K562 (cell line): ENCODE data around the gene GNAT2. TPM values are rescaled to one million over a fixed set of nuclear protein-coding genes. Genes with fewer than 3 reads are reported as not detected.

Experiments used
- ATAC-seq: fragments of 200-7000 bp; cut with Tn5 transposase; 3 replicates; pipeline ENCODE4 v1.9.1; 2020; ENCODE audit warnings: moderate library complexity
- BruUV-seq: library from RNA; stranded (reverse); fragments of 400-500 nt; replicated peaks from 2 replicates; lab custom pipeline; 2021; lab: Mats Ljungman, UMichigan
- CTCF ChIA-PET: fragments of 300-600 bp; formaldehyde crosslinking; extraction: SDS; loops from one replicate; lab custom pipeline; 2021; ENCODE audit warnings: low intra/inter-chr PET ratio; lab: Yijun Ruan, JAX
- POLR2A ChIA-PET: fragments of 300-600, 350-650 bp; sonication (Branson Sonifier 250); formaldehyde crosslinking; extraction: SDS; loops from one replicate; lab custom pipeline; 2021; ENCODE audit warnings: antibody characterized with exemption, inconsistent platforms; lab: Yijun Ruan, JAX
- DNase-seq, 4 experiments: peaks; one replicate each; pipeline versions ENCODE4 v3.0.0 to v3.0.0-alpha.2; 2011 to 2018; ENCODE audit warnings: low spot score in 3 of 4, mixed read lengths in 3 of 4; ENCODE audit errors: extremely low read depth in 1 of 4
- FAIRE-seq: peaks from 2 replicates; lab custom pipeline; 2011; peaks lifted over from hg19 to GRCh38; lab: Jason Lieb, UNC
- H2AFZ ChIP-seq: 2 replicates; pipeline ENCODE4 v1.6.0; 2011; ENCODE audit warnings: low read depth, low read length, control low read depth, inconsistent platforms
- H3K27ac ChIP-seq: fragments of 200-600 bp; 3 replicates; pipeline ENCODE4 v1.8.0; 2011; ENCODE audit warnings: low read depth, mild to moderate bottlenecking, control low read depth, inconsistent platforms, low read length, moderate library complexity, mixed read lengths; ENCODE audit errors: extremely low read depth
- H3K27me3 ChIP-seq, 2 experiments: fragments of 300-600 bp in 1 of 2; 2 replicates in 1 of 2; 3 replicates in 1 of 2; pipeline versions ENCODE4 v1.6.0 to v1.8.0; 2011; ENCODE audit warnings: inconsistent platforms in 2 of 2, low read length in 2 of 2, mild to moderate bottlenecking in 1 of 2, mixed read lengths in 1 of 2, moderate library complexity in 1 of 2; ENCODE audit not compliant: control insufficient read depth in 2 of 2, insufficient read depth in 2 of 2
- H3K36me3 ChIP-seq: fragments of 300-600 bp; 3 replicates; pipeline ENCODE4 v1.8.0; 2011; ENCODE audit warnings: mild to moderate bottlenecking, low read length, inconsistent platforms; ENCODE audit not compliant: control insufficient read depth, insufficient read depth
- H3K4me1 ChIP-seq, 2 experiments: fragments of 200-600 bp in 1 of 2; replicated peaks in 1 of 2; 2 replicates in 1 of 2; 3 replicates in 1 of 2; pipeline versions ENCODE4 v1.5.1 to v1.8.0; 2011; ENCODE audit warnings: inconsistent platforms in 2 of 2, low read length in 2 of 2, mild to moderate bottlenecking in 1 of 2, mixed read lengths in 1 of 2, moderate library complexity in 1 of 2; ENCODE audit not compliant: control insufficient read depth in 2 of 2, insufficient read depth in 2 of 2
- H3K4me2 ChIP-seq: 2 replicates; pipeline ENCODE4 v1.6.1; 2011; ENCODE audit warnings: low read length, control low read depth, inconsistent platforms, mixed read lengths; ENCODE audit not compliant: insufficient read depth
- H3K4me3 ChIP-seq: fragments of 200-600 bp; sonication (generic), shearing (Covaris generic); 2 replicates; pipeline ENCODE4 v1.5.1; 2016; ENCODE audit warnings: control low read depth, inconsistent platforms
- H3K79me2 ChIP-seq: fragments of 200-600 bp; 3 replicates; pipeline ENCODE4 v1.8.0; 2011; ENCODE audit warnings: low read length, inconsistent platforms; ENCODE audit not compliant: control insufficient read depth, insufficient read depth
- H3K9ac ChIP-seq, 2 experiments: 2 replicates each; pipeline versions ENCODE4 v1.6.0 to v1.6.1; 2011; ENCODE audit warnings: low read depth in 2 of 2, low read length in 2 of 2, control low read depth in 1 of 2, inconsistent platforms in 1 of 2, mild to moderate bottlenecking in 1 of 2, mixed read lengths in 1 of 2; ENCODE audit not compliant: insufficient read depth in 1 of 2
- H3K9me1 ChIP-seq: one replicate; pipeline ENCODE4 v1.6.0; 2011; ENCODE audit warnings: inconsistent platforms, mild to moderate bottlenecking, low read length, moderate library complexity; ENCODE audit not compliant: control insufficient read depth, insufficient read depth
- H3K9me3 ChIP-seq: replicated peaks from 2 replicates; pipeline ENCODE4 v1.5.1; 2011; ENCODE audit warnings: low read depth, low read length, inconsistent platforms; ENCODE audit not compliant: control insufficient read depth, insufficient read depth
- H4K20me1 ChIP-seq: replicated peaks from 2 replicates; pipeline ENCODE4 v1.6.1; 2011; ENCODE audit warnings: low read length, inconsistent platforms, mixed read lengths; ENCODE audit not compliant: control insufficient read depth, insufficient read depth
- GTF2A2 ChIP-seq: IDR thresholded peaks from 2 replicates; pipeline ENCODE4 v1.6.1; 2016; ENCODE audit warnings: mild to moderate bottlenecking, missing genetic modification characterization, missing compliant biosample characterization
- HNRNPLL ChIP-seq: fragments of 200-400 bp; formaldehyde crosslinking; IDR thresholded peaks from 2 replicates; pipeline ENCODE4 v1.6.1; 2017; ENCODE audit warnings: low read length, low read depth, mild to moderate bottlenecking; ENCODE audit not compliant: poor library complexity, severe bottlenecking
- KLF6 ChIP-seq: fragments of 250-450 bp; sonication (Bioruptor Pico); IDR thresholded peaks from 2 replicates; pipeline ENCODE4 v1.4.0; 2020; ENCODE audit warnings: mild to moderate bottlenecking, moderate library complexity, borderline replicate concordance
- PBX2 ChIP-seq, 2 experiments: IDR thresholded peaks in 1 of 2; conservative IDR thresholded peaks in 1 of 2; 2 replicates each; pipeline ENCODE4 v1.6.1; 2016; ENCODE audit warnings: low read depth in 2 of 2, mild to moderate bottlenecking in 1 of 2, missing compliant biosample characterization in 1 of 2, missing genetic modification characterization in 1 of 2, moderate library complexity in 1 of 2
- PML ChIP-seq: IDR thresholded peaks from 2 replicates; pipeline ENCODE4 v1.6.1; 2012; ENCODE audit warnings: low read length, inconsistent platforms
- ZNF184 ChIP-seq: sonication (generic); formaldehyde crosslinking; IDR thresholded peaks from 2 replicates; pipeline ENCODE4 v1.5.0; 2020; ENCODE audit warnings: missing genetic modification reagents
- ZNF280B ChIP-seq: fragments of 250-450 bp; sonication (Bioruptor Pico); IDR thresholded peaks from 2 replicates; pipeline ENCODE4 v1.5.1; 2021; ENCODE audit warnings: mild to moderate bottlenecking
- ZNF766 ChIP-seq: fragments of 200-800 bp; sonication (Bioruptor generic); conservative IDR thresholded peaks from 2 replicates; pipeline ENCODE4 v1.6.1; 2016; ENCODE audit warnings: missing genetic modification characterization, missing compliant biosample characterization
- WGBS: fragments of 100-300 bp; shearing (Covaris generic); methylation state at CpG from one replicate; pipeline ENCODE4 v1.1.6; 2016; ENCODE audit warnings: low coverage, mixed read lengths; ENCODE audit not compliant: insufficient coverage; ENCODE audit errors: missing lambda C conversion rate; 5-methylcytosine and 5-hydroxymethylcytosine counted together
- in situ Hi-C: fragments of 300-500 bp; cut with MboI; formaldehyde crosslinking; loops from 4 replicates; pipeline ENCODE4 v1.15.0; 2018; ENCODE audit warnings: inconsistent platforms, mixed read lengths
- intact Hi-C: fragments of 100-400 bp; cut with micrococcal nuclease; formaldehyde crosslinking; loops from 2 replicates; pipeline ENCODE4 v1.14.2; 2022
- polyA plus RNA-seq, 8 experiments: library from polyadenylated mRNA; depleted of rRNA in 4 of 8; stranded (reverse) in 5 of 8; unstranded in 3 of 8; fragments of >200 nt; fragmentation: Nextera tagmentation in 2 of 8; fragmentation: Illumina TruSeq in 1 of 8; extraction: Ambion mirVana in 2 of 8; extraction: Trizol in 1 of 8; gene quantifications; 2 replicates each; pipeline versions ENCODE4 v1.2.1 to v1.2.3, GENCODE V29; 2011 to 2014; ENCODE audit warnings: inconsistent platforms in 1 of 8, missing spikeins in 1 of 8
- total RNA-seq, 7 experiments: library from RNA; depleted of rRNA in 6 of 7; stranded (reverse); fragments of >200 nt in 6 of 7; fragmentation: Illumina TruSeq in 2 of 7; extraction: Trizol in 2 of 7; gene quantifications; 2 replicates each; pipeline versions ENCODE4 v1.2.1 to v1.2.3, GENCODE V29; 2011 to 2021; ENCODE audit warnings: low replicate concordance in 1 of 7

GNAT2 gene
- total and polyA plus RNA-seq, 9 of the 15 experiments (the other 6 are each of a cell fraction or from before 2014, with no cell fraction given), result 0.06 to 0.52 (median 0.24) TPM; not detected in 1

GRCh38 chr1:109610609-109611307 lies 8.7 kb downstream of the GNAT2 start:
- H3K4me3 ChIP-seq, result no peak overlapping the region
- no peak overlapping the region for H2AFZ ChIP-seq
- no peaks in the 10 kb centered on the region for H3K36me3 ChIP-seq
- no peak overlapping the region for H3K9ac ChIP-seq
- 31% methylated on average over 3 of the region's 3 CpGs for WGBS
- peaks cover 31 to 32% of the 10 kb centered on the region in 2 experiments; a peak in 4 of 5 replicates for H3K27me3 ChIP-seq
- H3K9me1 ChIP-seq, result no peaks in the 10 kb centered on the region
- H3K4me1 ChIP-seq, result no peaks in the 10 kb centered on the region
- no peak for FAIRE-seq
- no peaks in the 10 kb centered on the region for H3K79me2 ChIP-seq
- BruUV-seq, result no TSS peak
- in situ Hi-C loops (no loop called here), intact Hi-C loops (no loop called here)
- ATAC-seq, result no peak
- no peaks in the 10 kb centered on the region for H4K20me1 ChIP-seq
- POLR2A ChIA-PET, result interaction anchor here (0.6 to 4.8 kb wide), 7 partner anchors 9 to 234 kb away, joined by 3 to 40 read pairs (median 4); partner anchors contain the start of genes AMPD2, GNAI3 and GNAT2
- CTCF ChIA-PET, result no interaction called here
- DNase-seq, result no peak
- H3K27ac ChIP-seq, result no peak overlapping the region
- no peaks in the 10 kb centered on the region for H3K9me3 ChIP-seq
- H3K4me2 ChIP-seq, result no peak overlapping the region
- TF ChIP-seq PBX2 (CRISPR knock-in tag; IDR thresholded peaks at IDR 0.05; ENCODE audit: low read depth), result no peak
- TF ChIP-seq PBX2 (tag; conservative IDR thresholded peaks at IDR 0.05; ENCODE audit: low read depth), result no peak
- no peak for TF ChIP-seq ZNF280B
- TF ChIP-seq PML, result no peak
- TF ChIP-seq HNRNPLL, result no peak
- no peak for TF ChIP-seq KLF6 (CRISPR knock-in tag)
- TF ChIP-seq ZNF766 (CRISPR knock-in tag), result no peak
- no peak for TF ChIP-seq ZNF184
- no peak for TF ChIP-seq GTF2A2 (tag)
